Brain microvascular endothelial cell (primary cell): ENCODE data around the gene ADGRB3.
A peak's percentile ranks its signal among the peaks of the same experiment; 100 is the strongest.

Experiments
- DNase-seq: peaks from one replicate; pipeline ENCODE4 v3.0.0-alpha.2; 2020
- H3K27ac ChIP-seq: fragments of 250-450 bp; sonication (Bioruptor Pico); 2 replicates; pipeline ENCODE4 v1.5.1; 2020; ENCODE audit warnings: mild to moderate bottlenecking, moderate library complexity
- H3K27me3 ChIP-seq: fragments of 250-450 bp; sonication (Bioruptor Pico); replicated peaks from 2 replicates; pipeline ENCODE4 v1.5.1; 2020; ENCODE audit warnings: mild to moderate bottlenecking
- H3K36me3 ChIP-seq: fragments of 250-450 bp; sonication (Bioruptor Pico); replicated peaks from 2 replicates; pipeline ENCODE4 v1.5.1; 2020; ENCODE audit warnings: mild to moderate bottlenecking
- H3K4me3 ChIP-seq: 2 replicates; pipeline ENCODE4 v1.5.1; 2011; ENCODE audit warnings: low read depth, mild to moderate bottlenecking, control low read depth, low read length, moderate library complexity
- CTCF ChIP-seq: IDR thresholded peaks from 2 replicates; pipeline ENCODE4 v1.5.1; 2011; ENCODE audit warnings: low read depth, mild to moderate bottlenecking, moderate library complexity, low read length, control low read depth, inconsistent platforms; ENCODE audit errors: missing control alignments
- in situ Hi-C: cut with HindIII; loops from 2 replicates; pipeline ENCODE4 v1.10.0; 2017; ENCODE audit warnings: low sequenced_read_pairs, low pct_ligation_motif_present

The ADGRB3 gene

GRCh38 chr6:68650142-68650541 lies 15.1 kb downstream of the ADGRB3 start:
- no peak for DNase-seq
- TF ChIP-seq CTCF: no peak
- Histone ChIP-seq H3K36me3 (no peaks in the 10 kb centered on the region), H3K27me3 (peaks cover 3% of the 10 kb centered on the region), H3K4me3 (no peak overlapping the region), H3K27ac (no peak overlapping the region)
- in situ Hi-C loops: no loop called here

GRCh38 chr6:68651011-68651985 lies 16.2 kb downstream of the ADGRB3 start:
- in situ Hi-C loops: no loop called here
- no peak overlapping the region for H3K27ac ChIP-seq
- peaks cover 3% of the 10 kb centered on the region for H3K27me3 ChIP-seq
- TF ChIP-seq CTCF: no peak
- DNase-seq: peak; percentile 51
- no peaks in the 10 kb centered on the region for H3K36me3 ChIP-seq
- H3K4me3 ChIP-seq: no peak overlapping the region

- no peak overlapping the region for H3K4me3 ChIP-seq
- DNase-seq: no peak
- in situ Hi-C loops: no loop called here
- H3K27ac ChIP-seq: no peak overlapping the region
- H3K27me3 ChIP-seq: peaks cover 3% of the 10 kb centered on the region
- H3K36me3 ChIP-seq: no peaks in the 10 kb centered on the region
- TF ChIP-seq CTCF: peak; percentile 54
These were observed 17.0 kb downstream of the ADGRB3 start for GRCh38 chr6:68652117-68652536.

GRCh38 chr6:68653074-68653705 lies 18.1 kb downstream of the ADGRB3 start:
- in situ Hi-C loops: no loop called here
- Histone ChIP-seq H3K4me3 (no peak overlapping the region), H3K36me3 (no peaks in the 10 kb centered on the region), H3K27me3 (peaks cover 3% of the 10 kb centered on the region), H3K27ac (no peak overlapping the region)
- no peak for DNase-seq
- no peak for TF ChIP-seq CTCF

- in situ Hi-C loops: no loop called here
- Histone ChIP-seq H3K36me3 (no peaks in the 10 kb centered on the region), H3K4me3 (no peak overlapping the region), H3K27ac (no peak overlapping the region), H3K27me3 (peaks cover 3% of the 10 kb centered on the region)
- no peak for TF ChIP-seq CTCF
- DNase-seq: no peak
These were observed 18.6 kb downstream of the ADGRB3 start for GRCh38 chr6:68653706-68654089.
